ENCODE measurements around the gene SAMSN1.
A peak's percentile ranks its signal among the peaks of the same experiment; 100 is the strongest.
"Not testable (repeated sequence)": the region's sequence is repeated elsewhere in the genome, so short reads cannot be mapped to it uniquely, and the experiment has no call there.

Gene SAMSN1

DNA sequence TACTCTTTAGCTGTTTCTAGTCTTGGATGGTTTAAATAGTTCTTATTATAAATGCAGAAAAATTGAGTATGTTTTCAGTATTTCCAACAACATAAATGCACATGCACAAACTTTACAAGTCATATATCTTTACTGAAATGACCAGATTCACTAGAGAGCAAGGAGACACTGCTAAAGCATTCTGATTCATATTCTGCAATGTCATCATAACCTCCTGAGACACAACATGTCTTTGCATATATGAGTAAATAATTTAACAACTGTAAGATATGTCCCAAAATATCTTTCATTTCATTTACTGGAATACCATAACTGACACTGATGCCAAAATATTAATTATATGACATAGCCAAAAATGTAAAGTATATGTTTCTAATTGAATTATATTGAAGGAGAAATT is 16.8 kb upstream of the SAMSN1 start:
- no peak for DNase-seq (ENCODE audit: low read depth)

DNA sequence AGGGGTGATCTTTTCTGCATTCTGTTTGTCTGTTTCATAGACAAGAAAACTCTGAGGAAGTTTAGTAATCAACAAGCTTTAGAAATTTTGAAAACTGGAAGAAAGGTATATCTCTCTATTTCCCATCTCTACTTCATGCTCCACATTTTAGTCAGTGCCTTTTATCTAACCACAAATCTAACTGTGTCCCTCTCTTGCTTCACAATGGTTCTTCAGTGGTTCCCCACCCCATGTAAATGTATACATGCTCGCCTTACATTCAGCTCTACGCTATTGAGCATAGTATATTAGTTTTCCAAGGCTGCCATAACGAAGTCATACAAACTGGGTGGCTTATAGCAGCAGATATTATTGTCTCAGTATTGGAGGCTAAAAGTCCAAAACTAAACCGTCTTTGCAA is 14.4 kb upstream of the SAMSN1 start:
- DNase-seq (ENCODE audit: low read depth): no peak

- no peak for DNase-seq (ENCODE audit: low read depth)
Observed at GRCh38 chr21:14560139-14560538, 14.0 kb upstream of the SAMSN1 start.

- no peak for DNase-seq (ENCODE audit: low read depth)
Observed at GRCh38 chr21:14559102-14559501, 13.0 kb upstream of the SAMSN1 start.

- no peak for DNase-seq (ENCODE audit: low read depth)
Observed at GRCh38 chr21:14557413-14557812, 11.3 kb upstream of the SAMSN1 start.

DNA sequence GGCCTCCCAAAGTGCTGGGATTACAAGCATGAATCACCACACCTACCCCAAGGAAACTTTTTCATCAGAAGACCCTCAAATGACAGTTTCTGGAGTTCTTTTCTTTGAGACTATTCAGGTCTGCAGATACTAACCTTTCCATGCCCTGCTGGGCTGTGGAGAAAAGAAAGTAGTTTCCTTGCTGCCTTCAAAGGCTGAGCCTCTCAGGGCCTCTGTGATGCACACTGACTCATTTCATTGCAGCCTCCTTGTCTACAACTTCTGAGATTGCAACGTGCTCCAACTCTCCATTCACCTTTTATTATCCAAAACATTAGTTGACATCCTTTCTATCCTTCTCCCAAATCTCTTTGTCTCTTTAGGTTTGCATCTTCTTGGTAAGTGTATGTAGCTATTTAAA is 8.8 kb upstream of the SAMSN1 start:
- DNase-seq (ENCODE audit: low read depth): no peak

- no peak for DNase-seq (ENCODE audit: low read depth)
Observed at GRCh38 chr21:14553422-14553821, 7.3 kb upstream of the SAMSN1 start.

GRCh38 chr21:14551741-14552140 is 5.6 kb upstream of the SAMSN1 start:
- DNase-seq (ENCODE audit: low read depth): no peak

GRCh38 chr21:14550135-14550534 is 4.0 kb upstream of the SAMSN1 start:
- no peak for DNase-seq (ENCODE audit: low read depth)

- DNase-seq (ENCODE audit: low read depth): no peak
Observed at GRCh38 chr21:14548779-14549178, 2.7 kb upstream of the SAMSN1 start.

GRCh38 chr21:14547834-14548513 is 1.9 kb upstream of the SAMSN1 start:
- DNase-seq (ENCODE audit: low read depth): no peak

- DNase-seq (ENCODE audit: low read depth): not testable (repeated sequence)
Observed at GRCh38 chr21:14546719-14547118, 604 bp upstream of the SAMSN1 start.

DNA sequence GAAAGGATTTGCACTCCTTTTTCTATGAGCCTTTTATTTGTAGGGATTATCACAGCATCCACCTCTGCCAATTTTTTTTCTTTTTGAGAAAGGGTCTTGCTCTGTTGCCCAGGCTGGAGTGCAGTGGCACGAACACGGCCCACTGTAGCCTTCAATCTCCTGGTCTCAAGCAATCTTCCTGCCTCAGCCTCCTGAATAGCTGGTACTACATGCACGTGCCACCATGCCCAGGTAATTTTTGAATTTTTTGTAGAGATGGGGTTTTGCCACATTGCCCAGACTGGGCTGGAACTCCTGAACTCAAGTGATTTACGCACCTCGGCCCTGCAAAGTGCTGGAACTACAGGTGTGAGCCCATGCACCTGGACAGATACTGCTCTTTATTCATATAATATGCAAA is 2.1 kb downstream of the SAMSN1 start:
- DNase-seq (ENCODE audit: low read depth): no peak

GRCh38 chr21:14542638-14543037 is 3.5 kb downstream of the SAMSN1 start:
- no peak for DNase-seq (ENCODE audit: low read depth)

DNA sequence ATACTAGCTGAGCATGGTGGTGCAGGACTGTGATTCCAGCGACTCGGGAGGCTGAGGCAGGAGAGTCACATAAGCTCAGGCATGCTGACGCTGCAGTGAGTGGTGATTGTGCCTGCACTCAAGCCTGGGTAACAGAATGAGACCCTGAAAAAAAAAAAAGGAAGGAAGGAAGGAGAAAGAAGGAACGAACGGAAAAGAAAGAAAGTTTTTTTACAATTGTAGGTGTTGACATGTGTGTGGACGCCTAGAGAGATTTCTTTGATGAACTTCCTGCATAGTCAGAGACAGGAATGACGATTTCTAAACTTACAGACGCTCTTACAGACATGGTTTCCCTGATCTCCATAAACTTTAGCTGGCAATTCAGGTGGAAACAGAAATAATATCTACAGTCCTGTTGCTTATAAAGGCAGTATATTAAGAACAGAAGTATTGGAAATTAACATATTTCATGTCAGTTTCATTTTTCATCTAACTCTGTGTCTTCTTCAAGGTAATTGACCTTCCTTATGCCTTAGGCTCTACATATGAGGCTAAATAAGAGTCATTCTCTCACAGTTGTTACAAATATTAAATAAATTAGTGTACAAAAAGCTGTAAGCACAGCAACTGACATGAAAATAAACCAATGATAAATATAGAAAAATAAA is 4.1 kb downstream of the SAMSN1 start:
- no peak for DNase-seq (ENCODE audit: low read depth)

GRCh38 chr21:14538483-14538882 is 7.6 kb downstream of the SAMSN1 start:
- DNase-seq (ENCODE audit: low read depth): no peak

DNA sequence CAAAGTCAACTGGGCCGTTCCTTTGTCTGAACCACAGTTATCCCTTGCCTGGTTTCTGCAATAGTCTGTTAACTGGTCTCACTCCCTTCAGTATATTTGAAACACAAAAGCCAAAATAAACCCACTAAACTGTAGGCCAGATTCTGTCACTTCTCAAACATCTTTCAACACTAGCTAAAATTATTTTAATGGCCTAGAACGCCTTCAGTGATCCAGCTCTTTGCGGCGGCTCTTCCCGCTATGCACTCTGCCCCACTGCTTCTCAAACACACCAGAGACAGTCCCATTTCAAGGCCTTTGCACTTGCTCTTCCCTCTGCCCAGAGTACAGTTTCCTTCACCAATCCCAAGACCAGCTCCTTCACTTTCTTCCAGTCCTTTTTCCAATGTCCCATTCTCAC is 9.2 kb downstream of the SAMSN1 start:
- no peak for DNase-seq (ENCODE audit: low read depth)

GRCh38 chr21:14535702-14536101 is 10.4 kb downstream of the SAMSN1 start:
- DNase-seq (ENCODE audit: low read depth): no peak

DNA sequence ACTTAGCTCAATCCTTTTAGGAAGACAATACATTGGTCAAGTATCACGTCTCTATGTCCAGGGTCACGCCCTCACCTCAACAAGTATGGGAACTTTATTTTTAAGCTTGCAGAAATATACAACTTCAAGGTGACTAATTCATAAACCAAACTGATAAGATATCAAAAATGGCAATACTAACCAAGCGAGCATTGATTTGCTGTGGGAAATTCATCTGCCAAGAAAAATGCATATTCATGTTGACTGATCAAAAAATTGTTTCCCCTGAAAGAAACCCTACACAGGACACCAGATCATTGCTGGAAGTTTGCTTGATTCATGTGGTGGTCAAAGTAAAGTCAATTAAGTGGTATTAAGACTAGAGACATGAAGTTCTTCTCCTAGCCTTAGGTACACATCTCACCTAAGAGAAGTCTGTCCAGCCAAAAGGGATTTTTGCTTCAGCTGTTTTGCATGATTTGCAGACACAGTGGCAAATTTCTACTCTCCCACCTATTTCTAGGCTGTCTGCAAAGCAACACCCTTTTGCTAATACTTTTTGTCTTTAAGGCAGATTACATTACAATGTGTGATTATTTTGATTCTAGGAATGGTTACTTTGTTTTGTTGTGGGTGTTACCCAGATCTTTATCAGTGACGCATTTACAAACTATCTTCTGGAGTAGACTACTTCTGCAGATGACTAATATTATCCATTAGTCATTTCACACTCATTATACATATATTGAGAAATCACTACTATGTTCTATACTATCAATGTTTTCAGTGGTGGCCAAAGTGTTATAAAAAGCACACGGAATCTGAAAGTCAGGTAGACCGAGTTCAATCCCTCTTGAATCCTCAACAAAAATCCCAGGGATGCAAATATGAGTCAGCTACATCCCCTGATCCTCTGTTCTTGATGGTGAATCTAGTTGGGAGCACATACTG is 12.4 kb downstream of the SAMSN1 start:
- peak; percentile 61 for DNase-seq (ENCODE audit: low read depth)

- no peak for DNase-seq (ENCODE audit: low read depth)
Observed at GRCh38 chr21:14531757-14532316, 14.3 kb downstream of the SAMSN1 start.

DNA sequence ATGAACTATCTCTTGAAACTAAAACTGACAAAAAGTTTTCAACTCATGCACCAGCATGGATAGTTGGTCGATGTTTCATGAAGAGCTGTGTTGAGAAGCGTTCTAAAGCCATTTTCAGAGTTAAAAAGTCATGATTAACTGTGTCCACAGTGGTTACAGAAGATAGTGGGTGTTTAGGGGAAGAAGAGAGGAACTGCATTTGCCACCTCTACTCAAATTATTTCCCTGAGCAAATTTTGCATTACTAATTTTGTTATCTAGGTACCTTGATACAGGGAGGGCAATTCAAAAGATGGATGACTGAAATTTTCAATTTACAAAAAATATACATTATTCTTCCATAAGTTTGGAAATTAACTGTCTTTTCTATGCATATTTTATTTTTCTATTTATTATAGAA is 15.5 kb downstream of the SAMSN1 start:
- DNase-seq (ENCODE audit: low read depth): no peak

DNA sequence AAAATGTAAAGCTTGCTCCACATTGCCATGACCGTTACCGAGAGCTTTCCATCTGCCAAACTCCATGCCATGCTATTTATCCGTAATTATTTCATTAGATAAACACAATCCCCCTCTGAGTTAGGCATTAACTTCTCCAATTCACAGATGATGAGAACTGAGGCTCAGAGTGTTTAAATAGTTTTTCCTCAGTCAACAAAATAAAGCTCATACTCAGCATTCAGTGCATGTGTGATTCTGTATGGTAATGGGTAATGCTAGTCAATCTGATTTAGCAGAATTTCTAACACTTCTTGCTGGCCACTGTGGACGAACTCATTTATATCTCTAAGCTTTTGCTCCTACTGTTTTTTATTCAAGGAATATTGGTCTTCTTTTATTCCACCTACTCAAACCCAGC is 17.3 kb downstream of the SAMSN1 start:
- DNase-seq (ENCODE audit: low read depth): no peak

Data from non-pigmented ciliary epithelial cell (primary cell).